GM18870 (cell line): ENCODE results near the gene COX5A.

ENCODE experiments used
- ATAC-seq: cut with Tn5 transposase; IDR thresholded peaks from one replicate; pipeline ENCODE4 v1.9.1; 2021; ENCODE audit warnings: moderate library complexity; ENCODE audit not compliant: unreplicated experiment

COX5A gene

GRCh38 chr15:74873036-74873755 lies 64.7 kb downstream of the COX5A start, which contains the start of gene SCAMP2:
Gene SCAMP2, minus strand, starts transcription at chr15:74873365. Its CDS starts 110 bp downstream, at chr15:74873255.
- ATAC-seq = peak; percentile 74

- no peak for ATAC-seq
Observed at GRCh38 chr15:74872702-74873035, 65.2 kb downstream of the COX5A start.

- ATAC-seq = peak; percentile 1
Observed at GRCh38 chr15:74870436-74871215, 67.2 kb downstream of the COX5A start.
